ACHN (cell line): ENCODE results near the gene NTSR1.

ENCODE experiments used
- DNase-seq: peaks from one replicate; pipeline ENCODE4 v3.0.0-alpha.2; 2015
- in situ Hi-C: cut with HindIII; loops from 2 replicates; pipeline ENCODE4 v1.10.0; 2017; ENCODE audit warnings: low sequenced_read_pairs, low pct_ligation_motif_present, low pct_unique_long_range_greater_than_20kb

The NTSR1 gene

GRCh38 chr20:62732031-62732760, 23.6 kb downstream of the NTSR1 start:
- no peak for DNase-seq
- in situ Hi-C loops = no loop called here

DNA sequence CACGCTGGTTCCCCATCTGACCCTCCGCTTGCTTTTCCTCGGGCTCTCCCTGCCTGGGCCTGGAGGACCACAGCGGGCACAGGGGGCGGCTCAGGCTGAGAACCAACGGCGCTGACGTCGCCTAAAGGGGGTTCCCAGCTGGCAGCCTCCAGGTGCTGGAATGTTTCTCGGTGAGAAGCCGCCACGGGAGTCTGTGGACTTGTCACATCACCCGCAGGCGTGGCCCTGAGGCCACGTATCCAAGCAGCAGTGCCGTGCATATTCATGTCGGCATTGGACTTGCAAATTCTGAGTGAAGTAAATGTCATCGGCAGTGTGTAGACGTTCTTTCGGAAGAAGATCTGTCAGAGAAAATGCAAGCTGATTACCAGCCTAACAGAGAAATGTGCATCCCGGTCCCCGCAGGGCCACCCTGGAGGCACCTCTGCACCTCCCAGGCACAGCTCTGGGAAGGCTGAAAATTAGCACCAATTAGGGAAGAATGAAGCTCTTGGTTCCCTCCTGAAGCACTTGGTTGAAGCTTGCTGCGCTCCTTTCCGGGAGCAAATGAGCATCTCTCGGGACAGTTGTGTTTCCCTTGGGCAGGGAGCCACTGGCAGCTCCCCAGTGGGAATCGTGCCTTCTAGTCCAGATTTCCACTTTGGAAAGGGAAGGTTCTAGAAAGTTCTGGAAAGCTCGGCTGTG, 24.3 kb downstream of the NTSR1 start:
- DNase-seq = no peak

GRCh38 chr20:62733526-62733842, 24.8 kb downstream of the NTSR1 start:
- in situ Hi-C loops = no loop called here
- no peak for DNase-seq

More for the DNA sequence above, 24.3 kb downstream of the NTSR1 start:
- in situ Hi-C loops = no loop called here

- in situ Hi-C loops = no loop called here
- DNase-seq = no peak
Measured at GRCh38 chr20:62733891-62734290, 25.3 kb downstream of the NTSR1 start.

DNA sequence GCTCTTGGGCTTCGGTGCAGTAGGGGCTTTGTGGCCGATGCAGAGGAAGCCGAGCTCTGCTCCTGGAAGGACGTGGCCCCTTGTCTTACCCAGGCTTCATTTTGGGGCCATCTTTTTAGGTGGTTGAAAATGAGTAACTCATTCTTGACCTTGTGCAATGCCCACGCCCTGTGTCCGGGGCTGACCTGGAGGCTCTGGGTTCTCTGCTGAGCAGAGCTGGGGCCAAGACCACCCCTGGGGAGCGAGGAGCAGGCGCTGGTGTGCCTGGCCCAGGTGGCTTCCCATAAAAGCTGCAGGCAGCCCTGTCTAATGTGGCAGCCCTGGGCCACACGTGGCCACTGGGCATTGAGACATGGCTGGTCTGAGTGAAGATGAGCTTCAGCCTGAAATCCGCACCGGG, 25.7 kb downstream of the NTSR1 start:
- in situ Hi-C loops = no loop called here
- DNase-seq = no peak

- in situ Hi-C loops = no loop called here
- DNase-seq = no peak
Measured at GRCh38 chr20:62734881-62735280, 26.2 kb downstream of the NTSR1 start.

DNA sequence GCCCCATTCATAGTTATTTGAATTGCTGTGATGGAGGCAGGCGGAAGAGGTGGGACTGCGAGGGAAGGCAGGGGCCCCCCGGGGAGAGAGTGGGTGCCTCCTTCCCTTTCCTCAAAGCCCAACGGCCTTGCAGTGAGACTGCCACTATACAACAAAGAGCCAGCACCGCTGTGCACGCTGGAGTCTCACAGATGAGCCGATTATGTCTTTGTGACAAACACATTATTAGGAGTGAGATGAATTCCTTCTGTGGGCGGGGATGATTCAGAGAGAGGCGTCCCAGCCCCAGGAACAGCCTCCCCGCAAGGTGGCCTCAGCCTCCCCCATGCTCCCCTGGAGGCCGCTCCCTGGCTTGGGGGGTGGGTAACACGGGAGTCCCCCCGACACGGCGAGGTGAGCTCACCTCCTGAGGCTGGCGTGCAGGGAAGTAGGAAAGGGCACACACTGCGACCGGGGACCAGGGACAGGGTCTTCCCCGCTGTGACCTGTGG, 26.7 kb downstream of the NTSR1 start:
- no peak for DNase-seq
- in situ Hi-C loops = no loop called here

- in situ Hi-C loops = no loop called here
- DNase-seq = no peak
Measured at GRCh38 chr20:62736026-62736406, 27.4 kb downstream of the NTSR1 start.

- in situ Hi-C loops = no loop called here
- DNase-seq = no peak
Measured at GRCh38 chr20:62736407-62737071, 27.9 kb downstream of the NTSR1 start.

- DNase-seq = no peak
- in situ Hi-C loops = no loop called here
Measured at GRCh38 chr20:62737271-62737811, 28.7 kb downstream of the NTSR1 start.

- in situ Hi-C loops = no loop called here
- no peak for DNase-seq
Measured at GRCh38 chr20:62738025-62738881, 29.6 kb downstream of the NTSR1 start.

DNA sequence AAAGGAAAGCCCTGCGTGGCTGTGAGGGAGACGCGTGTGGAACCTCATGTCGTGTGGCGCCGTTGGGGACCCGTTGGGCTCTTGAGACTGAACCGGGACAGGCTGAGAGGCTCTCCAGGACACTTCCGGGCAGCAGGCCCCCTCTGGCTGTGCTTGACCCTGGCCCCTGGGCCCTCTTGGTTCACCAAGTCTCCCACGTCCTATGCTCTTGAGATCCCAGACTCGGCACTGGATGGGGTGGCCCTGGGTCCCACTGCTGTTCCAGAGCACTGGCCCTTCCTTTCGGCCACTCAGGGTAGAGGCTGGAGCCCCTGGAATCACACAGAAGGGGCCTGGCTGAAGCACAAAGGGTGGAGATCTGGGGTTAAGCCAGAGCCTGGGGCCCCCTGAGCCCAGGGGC, 30.4 kb downstream of the NTSR1 start:
- in situ Hi-C loops = no loop called here
- no peak for DNase-seq

DNA sequence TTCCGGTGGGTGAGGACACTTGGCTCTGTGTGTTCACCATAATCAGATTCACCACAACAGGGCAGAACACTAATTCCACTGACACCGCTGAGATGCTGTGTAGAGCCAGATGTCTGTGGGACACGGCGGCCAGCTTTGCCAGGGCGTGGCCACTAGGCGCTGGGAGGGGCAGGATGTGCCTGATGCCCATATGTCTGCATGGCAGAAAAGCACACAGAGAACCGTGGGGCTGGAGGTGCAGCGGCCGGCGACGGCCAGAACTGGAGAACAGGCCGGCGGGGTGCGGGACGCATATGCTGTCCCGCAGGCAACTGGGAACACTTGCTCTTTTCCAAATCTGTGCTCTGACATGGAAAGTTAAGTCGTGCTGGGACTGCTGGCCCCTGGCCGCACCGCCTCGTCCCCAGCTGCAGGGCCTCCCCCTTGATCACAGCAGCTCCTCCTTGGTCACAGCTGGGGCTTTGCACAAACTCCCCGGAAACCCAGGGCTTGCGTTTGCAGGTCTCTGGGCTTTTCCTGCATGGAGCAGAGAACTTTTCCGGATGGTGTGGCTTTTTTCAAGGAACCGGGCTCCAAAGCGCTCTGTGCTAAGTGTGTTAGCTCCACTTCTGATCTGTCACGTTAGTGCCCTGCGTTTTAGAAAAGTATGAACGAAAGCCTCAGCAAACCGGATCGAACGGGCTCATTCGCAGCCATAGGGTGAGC, 31.1 kb downstream of the NTSR1 start:
- in situ Hi-C loops = no loop called here
- DNase-seq = no peak

GRCh38 chr20:62740286-62741141, 31.9 kb downstream of the NTSR1 start:
- DNase-seq = peak; percentile 62
- in situ Hi-C loops = no loop called here

GRCh38 chr20:62741191-62741691, 32.6 kb downstream of the NTSR1 start:
- in situ Hi-C loops = no loop called here
- DNase-seq = peak; percentile 22

- in situ Hi-C loops = no loop called here
- DNase-seq = no peak
Measured at GRCh38 chr20:62741701-62742491, 33.3 kb downstream of the NTSR1 start.
